K562 (cell line): ENCODE measurements around the gene CHKB. TPM values are rescaled to one million over a fixed set of nuclear protein-coding genes. Genes with fewer than 3 reads are reported as not detected.

Experiments used
- ATAC-seq: fragments of 200-7000 bp; cut with Tn5 transposase; 3 replicates; pipeline ENCODE4 v1.9.1; 2020; ENCODE audit warnings: moderate library complexity
- BruUV-seq: library from RNA; stranded (reverse); fragments of 400-500 nt; replicated peaks from 2 replicates; lab custom pipeline; 2021; lab: Mats Ljungman, UMichigan
- CTCF ChIA-PET: fragments of 300-600 bp; formaldehyde crosslinking; extraction: SDS; loops from one replicate; lab custom pipeline; 2021; ENCODE audit warnings: low intra/inter-chr PET ratio; lab: Yijun Ruan, JAX
- POLR2A ChIA-PET: fragments of 300-600, 350-650 bp; sonication (Branson Sonifier 250); formaldehyde crosslinking; extraction: SDS; loops from one replicate; lab custom pipeline; 2021; ENCODE audit warnings: antibody characterized with exemption, inconsistent platforms; lab: Yijun Ruan, JAX
- DNase-seq, 4 experiments: peaks; one replicate each; pipeline versions ENCODE4 v3.0.0 to v3.0.0-alpha.2; 2011 to 2018; ENCODE audit warnings: low spot score in 3 of 4, mixed read lengths in 3 of 4; ENCODE audit errors: extremely low read depth in 1 of 4
- FAIRE-seq: peaks from 2 replicates; lab custom pipeline; 2011; peaks lifted over from hg19 to GRCh38; lab: Jason Lieb, UNC
- H2AFZ ChIP-seq: 2 replicates; pipeline ENCODE4 v1.6.0; 2011; ENCODE audit warnings: low read depth, low read length, control low read depth, inconsistent platforms
- H3K27ac ChIP-seq: fragments of 200-600 bp; 3 replicates; pipeline ENCODE4 v1.8.0; 2011; ENCODE audit warnings: low read depth, mild to moderate bottlenecking, control low read depth, inconsistent platforms, low read length, moderate library complexity, mixed read lengths; ENCODE audit errors: extremely low read depth
- H3K27me3 ChIP-seq, 2 experiments: fragments of 300-600 bp in 1 of 2; 2 replicates in 1 of 2; 3 replicates in 1 of 2; pipeline versions ENCODE4 v1.6.0 to v1.8.0; 2011; ENCODE audit warnings: inconsistent platforms in 2 of 2, low read length in 2 of 2, mild to moderate bottlenecking in 1 of 2, mixed read lengths in 1 of 2, moderate library complexity in 1 of 2; ENCODE audit not compliant: control insufficient read depth in 2 of 2, insufficient read depth in 2 of 2
- H3K36me3 ChIP-seq: fragments of 300-600 bp; 3 replicates; pipeline ENCODE4 v1.8.0; 2011; ENCODE audit warnings: mild to moderate bottlenecking, low read length, inconsistent platforms; ENCODE audit not compliant: control insufficient read depth, insufficient read depth
- H3K4me1 ChIP-seq, 2 experiments: fragments of 200-600 bp in 1 of 2; replicated peaks in 1 of 2; 2 replicates in 1 of 2; 3 replicates in 1 of 2; pipeline versions ENCODE4 v1.5.1 to v1.8.0; 2011; ENCODE audit warnings: inconsistent platforms in 2 of 2, low read length in 2 of 2, mild to moderate bottlenecking in 1 of 2, mixed read lengths in 1 of 2, moderate library complexity in 1 of 2; ENCODE audit not compliant: control insufficient read depth in 2 of 2, insufficient read depth in 2 of 2
- H3K4me2 ChIP-seq: 2 replicates; pipeline ENCODE4 v1.6.1; 2011; ENCODE audit warnings: low read length, control low read depth, inconsistent platforms, mixed read lengths; ENCODE audit not compliant: insufficient read depth
- H3K4me3 ChIP-seq: fragments of 200-600 bp; sonication (generic), shearing (Covaris generic); 2 replicates; pipeline ENCODE4 v1.5.1; 2016; ENCODE audit warnings: control low read depth, inconsistent platforms
- H3K79me2 ChIP-seq: fragments of 200-600 bp; 3 replicates; pipeline ENCODE4 v1.8.0; 2011; ENCODE audit warnings: low read length, inconsistent platforms; ENCODE audit not compliant: control insufficient read depth, insufficient read depth
- H3K9ac ChIP-seq, 2 experiments: 2 replicates each; pipeline versions ENCODE4 v1.6.0 to v1.6.1; 2011; ENCODE audit warnings: low read depth in 2 of 2, low read length in 2 of 2, control low read depth in 1 of 2, inconsistent platforms in 1 of 2, mild to moderate bottlenecking in 1 of 2, mixed read lengths in 1 of 2; ENCODE audit not compliant: insufficient read depth in 1 of 2
- H3K9me1 ChIP-seq: one replicate; pipeline ENCODE4 v1.6.0; 2011; ENCODE audit warnings: inconsistent platforms, mild to moderate bottlenecking, low read length, moderate library complexity; ENCODE audit not compliant: control insufficient read depth, insufficient read depth
- H3K9me3 ChIP-seq: replicated peaks from 2 replicates; pipeline ENCODE4 v1.5.1; 2011; ENCODE audit warnings: low read depth, low read length, inconsistent platforms; ENCODE audit not compliant: control insufficient read depth, insufficient read depth
- H4K20me1 ChIP-seq: replicated peaks from 2 replicates; pipeline ENCODE4 v1.6.1; 2011; ENCODE audit warnings: low read length, inconsistent platforms, mixed read lengths; ENCODE audit not compliant: control insufficient read depth, insufficient read depth
- CEBPZ ChIP-seq: fragments of 150-350 bp; IDR thresholded peaks from 2 replicates; pipeline ENCODE4 v1.6.1; 2014; ENCODE audit warnings: low read depth, mild to moderate bottlenecking, low read length, borderline replicate concordance
- GABPB2 ChIP-seq: fragments of 250-450 bp; sonication (Bioruptor Pico); conservative IDR thresholded peaks from 2 replicates; pipeline ENCODE4 v1.5.1; 2021; ENCODE audit warnings: mild to moderate bottlenecking
- HMGXB4 ChIP-seq: sonication (generic); formaldehyde crosslinking; IDR thresholded peaks from 2 replicates; pipeline ENCODE4 v1.8.1; 2023; ENCODE audit warnings: mild to moderate bottlenecking, missing genetic modification reagents
- MTF1 ChIP-seq: fragments of 250-450 bp; sonication (Bioruptor Pico); IDR thresholded peaks from 2 replicates; pipeline ENCODE4 v1.9.0; 2021; ENCODE audit warnings: moderate library complexity, mild to moderate bottlenecking, inconsistent platforms, borderline replicate concordance
- NBN ChIP-seq: fragments of 450-650 bp; IDR thresholded peaks from 2 replicates; pipeline ENCODE4 v1.6.1; 2016; ENCODE audit warnings: low read depth, mild to moderate bottlenecking
- NONO ChIP-seq, 2 experiments: fragments of 200-400 bp in 1 of 2; fragments of 450-650 bp in 1 of 2; formaldehyde crosslinking in 1 of 2; IDR thresholded peaks; 2 replicates each; pipeline ENCODE4 v1.6.1; 2017; ENCODE audit warnings: low read depth in 2 of 2, mild to moderate bottlenecking in 2 of 2, moderate library complexity in 2 of 2, low read length in 1 of 2
- SPI1 ChIP-seq: IDR thresholded peaks from 2 replicates; pipeline ENCODE4 v1.6.1; 2011; ENCODE audit warnings: low read depth, low read length, control low read depth, borderline replicate concordance
- TCF15 ChIP-seq: fragments of 250-450 bp; sonication (Bioruptor Pico); IDR thresholded peaks from 2 replicates; pipeline ENCODE4 v1.8.0; 2022; ENCODE audit warnings: moderate library complexity, mild to moderate bottlenecking, inconsistent platforms
- WHSC1 ChIP-seq: IDR thresholded peaks from one replicate; pipeline ENCODE4 v1.6.1; 2012; ENCODE audit warnings: low read length, control low read depth, inconsistent platforms
- YY1 ChIP-seq, 3 experiments: IDR thresholded peaks; 2 replicates each; pipeline ENCODE4 v1.6.1; 2011; ENCODE audit warnings: low read length in 2 of 3, mild to moderate bottlenecking in 2 of 3, moderate library complexity in 2 of 3, borderline replicate concordance in 1 of 3, control low read depth in 1 of 3, low read depth in 1 of 3; ENCODE audit not compliant: insufficient read depth in 3 of 3, insufficient replicate concordance in 2 of 3, control insufficient read depth in 1 of 3, insufficient read length in 1 of 3; ENCODE audit errors: extremely low read depth in 1 of 3
- ZNF431 ChIP-seq: sonication (generic); formaldehyde crosslinking; IDR thresholded peaks from 2 replicates; pipeline ENCODE4 v1.8.0; 2022; ENCODE audit warnings: mild to moderate bottlenecking, missing genetic modification reagents
- WGBS: fragments of 100-300 bp; shearing (Covaris generic); methylation state at CpG from one replicate; pipeline ENCODE4 v1.1.6; 2016; ENCODE audit warnings: low coverage, mixed read lengths; ENCODE audit not compliant: insufficient coverage; ENCODE audit errors: missing lambda C conversion rate; 5-methylcytosine and 5-hydroxymethylcytosine counted together
- in situ Hi-C: fragments of 300-500 bp; cut with MboI; formaldehyde crosslinking; loops from 4 replicates; pipeline ENCODE4 v1.15.0; 2018; ENCODE audit warnings: inconsistent platforms, mixed read lengths
- intact Hi-C: fragments of 100-400 bp; cut with micrococcal nuclease; formaldehyde crosslinking; loops from 2 replicates; pipeline ENCODE4 v1.14.2; 2022
- polyA plus RNA-seq, 8 experiments: library from polyadenylated mRNA; depleted of rRNA in 4 of 8; stranded (reverse) in 5 of 8; unstranded in 3 of 8; fragments of >200 nt; fragmentation: Nextera tagmentation in 2 of 8; fragmentation: Illumina TruSeq in 1 of 8; extraction: Ambion mirVana in 2 of 8; extraction: Trizol in 1 of 8; gene quantifications; 2 replicates each; pipeline versions ENCODE4 v1.2.1 to v1.2.3, GENCODE V29; 2011 to 2014; ENCODE audit warnings: inconsistent platforms in 1 of 8, missing spikeins in 1 of 8
- total RNA-seq, 7 experiments: library from RNA; depleted of rRNA in 6 of 7; stranded (reverse); fragments of >200 nt in 6 of 7; fragmentation: Illumina TruSeq in 2 of 7; extraction: Trizol in 2 of 7; gene quantifications; 2 replicates each; pipeline versions ENCODE4 v1.2.1 to v1.2.3, GENCODE V29; 2011 to 2021; ENCODE audit warnings: low replicate concordance in 1 of 7

CHKB gene
- total and polyA plus RNA-seq, 9 of the 15 experiments (the other 6 are each of a cell fraction or from before 2014, with no cell fraction given), result 2.7 to 31.0 (median 11.0) TPM

GRCh38 chr22:50624347-50625130 lies 41.9 kb upstream of the CHKB start:
- no peaks in the 10 kb centered on the region for H3K9me1 ChIP-seq
- intact Hi-C loops, result loop anchor here (5.0 kb wide), 1 partner anchor 68 kb away; no protein-coding TSS in a partner anchor
- no peak for FAIRE-seq
- no peak overlapping the region for H3K27ac ChIP-seq
- no peaks in the 10 kb centered on the region for H3K27me3 ChIP-seq
- no peak overlapping the region for H3K4me2 ChIP-seq
- POLR2A ChIA-PET, result no interaction called here
- DNase-seq, result no peak
- BruUV-seq, result no TSS peak
- H3K79me2 ChIP-seq, result no peaks in the 10 kb centered on the region; the same call in 2 of the 3 replicates
- no peaks in the 10 kb centered on the region for H4K20me1 ChIP-seq
- H3K36me3 ChIP-seq, result no peaks in the 10 kb centered on the region
- peaks cover 17 to 43% of the 10 kb centered on the region in 2 experiments; a peak in 4 of 5 replicates for H3K4me1 ChIP-seq
- H2AFZ ChIP-seq, result no peak overlapping the region
- no peak for TF ChIP-seq CEBPZ
- no peak for TF ChIP-seq WHSC1
- TF ChIP-seq MTF1, result no peak
- no peak for TF ChIP-seq YY1 (IDR thresholded peaks at IDR 0.05; ENCODE audit: borderline replicate concordance in 1 of 3, control insufficient read depth in 1 of 3, extremely low read depth in 1 of 3, insufficient read depth in 3 of 3, insufficient read length in 1 of 3, insufficient replicate concordance in 2 of 3, low read depth in 1 of 3, low read length in 2 of 3)
- no peak for TF ChIP-seq SPI1
- TF ChIP-seq TCF15, result no peak
- TF ChIP-seq NBN, result no peak
- no peak for TF ChIP-seq NONO (IDR thresholded peaks at IDR 0.05; ENCODE audit: low read depth in 2 of 2, low read length in 1 of 2)
- TF ChIP-seq HMGXB4 (CRISPR knock-in tag), result no peak
- TF ChIP-seq ZNF431, result no peak
- TF ChIP-seq GABPB2, result no peak
- TF ChIP-seq, all 486 proteins: peak for 0
- no peak for ATAC-seq
- 60% methylated on average over 13 of the region's 16 CpGs for WGBS
- CTCF ChIA-PET, result no interaction called here
- Histone ChIP-seq H3K9ac (no peak overlapping the region), H3K9me3 (no peaks in the 10 kb centered on the region), H3K4me3 (no peak overlapping the region)
- in situ Hi-C loops, result no loop called here
